SK-N-SH treated with all-trans-retinoic acid at 6 μM for 48 hours (cell line): ENCODE measurements around the gene SLC16A10.
A peak's percentile ranks its signal among the peaks of the same experiment; 100 is the strongest.

Experiments used
- ATAC-seq: fragments of 200-7000 bp; cut with Tn5 transposase; 3 replicates; pipeline ENCODE4 v1.9.1; 2020; ENCODE audit warnings: mild to moderate bottlenecking, moderate library complexity
- ARNTL ChIP-seq: fragments of 450-650 bp; formaldehyde crosslinking; IDR thresholded peaks from 2 replicates; pipeline ENCODE4 v1.5.0; 2020; ENCODE audit warnings: low read depth, mild to moderate bottlenecking, moderate library complexity, borderline replicate concordance
- BACH2 ChIP-seq: fragments of 250-450 bp; sonication (Bioruptor Pico); IDR thresholded peaks from 2 replicates; pipeline ENCODE4 v1.9.0; 2021; ENCODE audit warnings: mild to moderate bottlenecking, borderline replicate concordance
- CSDC2 ChIP-seq: fragments of 250-450 bp; sonication (Bioruptor Pico); IDR thresholded peaks from 2 replicates; pipeline ENCODE4 v1.5.0; 2020; ENCODE audit warnings: mild to moderate bottlenecking, moderate library complexity
- CSRNP3 ChIP-seq: fragments of 250-450 bp; sonication (Bioruptor Pico); IDR thresholded peaks from 2 replicates; pipeline ENCODE4 v1.5.1; 2021; ENCODE audit warnings: mild to moderate bottlenecking, moderate library complexity
- GLIS3 ChIP-seq: fragments of 250-450 bp; sonication (Bioruptor Pico); IDR thresholded peaks from 2 replicates; pipeline ENCODE4 v1.5.0; 2020; ENCODE audit warnings: mild to moderate bottlenecking, moderate library complexity
- ISL1 ChIP-seq: fragments of 250-450 bp; sonication (Bioruptor Pico); IDR thresholded peaks from 2 replicates; pipeline ENCODE4 v2.1.2; 2022; ENCODE audit warnings: mild to moderate bottlenecking, moderate library complexity
- OSR1 ChIP-seq: fragments of 250-450 bp; sonication (Bioruptor Pico); IDR thresholded peaks from 2 replicates; pipeline ENCODE4 v1.8.0; 2022; ENCODE audit warnings: moderate library complexity, mild to moderate bottlenecking, inconsistent platforms
- PPARA ChIP-seq: fragments of 250-450 bp; sonication (Bioruptor Pico); IDR thresholded peaks from 2 replicates; pipeline ENCODE4 v1.5.0; 2020; ENCODE audit warnings: mild to moderate bottlenecking, borderline replicate concordance
- RARB ChIP-seq: fragments of 250-450 bp; sonication (Bioruptor Pico); IDR thresholded peaks from 2 replicates; pipeline ENCODE4 v1.8.0; 2021; ENCODE audit warnings: mild to moderate bottlenecking, moderate library complexity
- SNAI2 ChIP-seq: fragments of 250-450 bp; sonication (Bioruptor Pico); IDR thresholded peaks from 2 replicates; pipeline ENCODE4 v1.5.0; 2020; ENCODE audit warnings: mild to moderate bottlenecking, moderate library complexity
- TCF4 ChIP-seq: fragments of 250-450 bp; sonication (Bioruptor Pico); IDR thresholded peaks from 2 replicates; pipeline ENCODE4 v1.8.0; 2021; ENCODE audit warnings: mild to moderate bottlenecking, moderate library complexity, borderline replicate concordance
- TOX ChIP-seq: fragments of 250-450 bp; sonication (Bioruptor Pico); IDR thresholded peaks from 2 replicates; pipeline ENCODE4 v1.8.0; 2021; ENCODE audit warnings: mild to moderate bottlenecking, moderate library complexity, borderline replicate concordance
- ZC3H10 ChIP-seq: fragments of 250-450 bp; sonication (Bioruptor Pico); IDR thresholded peaks from 2 replicates; pipeline ENCODE4 v1.5.1; 2021; ENCODE audit warnings: mild to moderate bottlenecking, moderate library complexity
- ZFP3 ChIP-seq: fragments of 250-450 bp; sonication (Bioruptor Pico); IDR thresholded peaks from 2 replicates; pipeline ENCODE4 v1.5.0; 2020; ENCODE audit warnings: mild to moderate bottlenecking, moderate library complexity
- ZFP30 ChIP-seq: fragments of 450-650 bp; formaldehyde crosslinking; IDR thresholded peaks from 2 replicates; pipeline ENCODE4 v1.5.0; 2022; ENCODE audit warnings: mild to moderate bottlenecking, moderate library complexity
- ZNF565 ChIP-seq: fragments of 450-650 bp; formaldehyde crosslinking; conservative IDR thresholded peaks from 2 replicates; pipeline ENCODE4 v1.5.0; 2020; ENCODE audit warnings: low read depth, mild to moderate bottlenecking, moderate library complexity
- ZNF70 ChIP-seq: fragments of 450-650 bp; formaldehyde crosslinking; IDR thresholded peaks from 2 replicates; pipeline ENCODE4 v1.5.0; 2020; ENCODE audit warnings: mild to moderate bottlenecking, moderate library complexity
- ZNF8 ChIP-seq: fragments of 450-650 bp; formaldehyde crosslinking; IDR thresholded peaks from 2 replicates; pipeline ENCODE4 v1.5.0; 2020; ENCODE audit warnings: mild to moderate bottlenecking, moderate library complexity
- TF ChIP-seq, protein P1 (sequence below): fragments of 250-450 bp; sonication (Bioruptor Pico); IDR thresholded peaks from 2 replicates; pipeline ENCODE4 v1.5.1; 2020; ENCODE audit warnings: low read depth, mild to moderate bottlenecking, moderate library complexity
- TF ChIP-seq, protein P2 (sequence below): fragments of 250-450 bp; sonication (Bioruptor Pico); IDR thresholded peaks from 2 replicates; pipeline ENCODE4 v1.5.0; 2020; ENCODE audit warnings: mild to moderate bottlenecking, moderate library complexity
- TF ChIP-seq, protein P3 (sequence below): fragments of 250-450 bp; sonication (Bioruptor Pico); IDR thresholded peaks from 2 replicates; pipeline ENCODE4 v1.8.0; 2020; ENCODE audit warnings: mild to moderate bottlenecking, moderate library complexity, borderline replicate concordance

SLC16A10 gene

DNA sequence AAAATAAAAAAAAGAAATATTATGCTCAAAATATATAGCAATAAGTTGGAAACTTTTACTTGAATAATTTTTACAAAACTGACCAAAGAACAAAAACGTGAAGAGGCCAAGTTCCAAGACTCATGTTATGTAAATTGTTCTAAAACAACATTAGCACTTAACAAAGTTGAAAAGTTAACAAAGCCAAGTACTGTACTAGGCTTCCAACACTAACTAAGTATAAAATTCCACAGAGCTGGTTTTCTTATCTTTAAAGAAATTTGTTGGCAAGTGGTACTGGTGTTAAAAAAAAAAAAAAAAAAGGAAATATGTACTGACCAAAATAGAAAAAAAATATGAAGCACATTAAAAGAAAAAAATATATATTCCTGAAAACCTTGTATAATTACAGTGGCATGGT, 127.8 kb downstream of the SLC16A10 start (continued):
- TF ChIP-seq PPARA (CRISPR knock-in tag), result no peak
- no peak for TF ChIP-seq BACH2 (CRISPR knock-in tag)
- TF ChIP-seq CSDC2, result no peak

DNA sequence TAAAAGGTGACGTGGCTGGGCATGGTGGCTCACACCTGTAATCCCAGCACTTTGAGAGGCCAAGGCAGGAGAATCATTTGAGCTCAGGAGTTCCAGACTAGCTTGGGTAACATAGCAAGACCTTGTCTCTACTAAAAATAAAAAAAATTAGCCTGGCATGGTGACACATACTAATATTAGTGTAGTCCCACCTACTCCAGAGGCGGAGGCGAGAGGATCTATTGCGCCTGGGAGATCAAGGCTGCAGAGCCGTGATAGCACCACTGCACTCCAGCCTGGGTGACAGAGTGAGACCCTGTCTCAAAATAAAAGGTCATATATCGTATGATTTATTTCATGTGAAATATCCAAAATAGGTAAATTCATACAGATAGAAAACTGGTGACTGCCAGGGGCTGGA, 132.5 kb downstream of the SLC16A10 start:
- ATAC-seq, result no peak
- TF ChIP-seq ARNTL (CRISPR knock-in tag), result no peak
- TF ChIP-seq PPARA (CRISPR knock-in tag), result no peak
- TF ChIP-seq ISL1 (CRISPR knock-in tag), result no peak
- TF ChIP-seq, protein P1, sequence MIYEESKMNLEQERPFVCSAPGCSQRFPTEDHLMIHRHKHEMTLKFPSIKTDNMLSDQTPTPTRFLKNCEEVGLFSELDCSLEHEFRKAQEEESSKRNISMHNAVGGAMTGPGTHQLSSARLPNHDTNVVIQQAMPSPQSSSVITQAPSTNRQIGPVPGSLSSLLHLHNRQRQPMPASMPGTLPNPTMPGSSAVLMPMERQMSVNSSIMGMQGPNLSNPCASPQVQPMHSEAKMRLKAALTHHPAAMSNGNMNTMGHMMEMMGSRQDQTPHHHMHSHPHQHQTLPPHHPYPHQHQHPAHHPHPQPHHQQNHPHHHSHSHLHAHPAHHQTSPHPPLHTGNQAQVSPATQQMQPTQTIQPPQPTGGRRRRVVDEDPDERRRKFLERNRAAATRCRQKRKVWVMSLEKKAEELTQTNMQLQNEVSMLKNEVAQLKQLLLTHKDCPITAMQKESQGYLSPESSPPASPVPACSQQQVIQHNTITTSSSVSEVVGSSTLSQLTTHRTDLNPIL (CRISPR knock-in tag), result no peak
- no peak for TF ChIP-seq ZC3H10 (CRISPR knock-in tag)
- no peak for TF ChIP-seq TOX (CRISPR knock-in tag)
- TF ChIP-seq ZNF565 (CRISPR knock-in tag), result no peak
- TF ChIP-seq RARB (CRISPR knock-in tag), result no peak
- no peak for TF ChIP-seq ZNF8 (CRISPR knock-in tag)
- TF ChIP-seq GLIS3 (CRISPR knock-in tag), result no peak
- no peak for TF ChIP-seq TCF4
- no peak for TF ChIP-seq SNAI2 (CRISPR knock-in tag)

GRCh38 chr6:111220383-111221031, 133.2 kb downstream of the SLC16A10 start:
- TF ChIP-seq ZFP3 (CRISPR knock-in tag) (no peak), TOX (CRISPR knock-in tag) (no peak), CSRNP3 (CRISPR knock-in tag) (no peak), CSDC2 (no peak), ZFP30 (no peak)
- TF ChIP-seq, protein P1 (CRISPR knock-in tag), result no peak
- peak; percentile 34; the same call in 1 of the 3 replicates for ATAC-seq

DNA sequence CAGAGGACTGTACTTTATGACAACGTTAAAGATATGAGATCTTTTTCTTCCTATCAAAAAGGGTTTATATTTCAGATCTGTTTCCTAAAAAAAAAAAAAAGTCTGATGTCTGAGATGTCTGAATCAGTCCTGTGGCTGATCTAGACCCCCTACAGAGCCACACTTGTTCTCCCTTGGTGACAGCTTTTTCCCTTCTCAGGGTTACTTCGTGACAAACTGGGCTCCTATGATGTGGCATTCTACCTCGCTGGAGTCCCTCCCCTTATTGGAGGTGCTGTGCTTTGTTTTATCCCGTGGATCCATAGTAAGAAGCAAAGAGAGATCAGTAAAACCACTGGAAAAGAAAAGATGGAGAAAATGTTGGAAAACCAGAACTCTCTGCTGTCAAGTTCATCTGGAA, 134.5 kb downstream of the SLC16A10 start:
- TF ChIP-seq OSR1, result no peak
- TF ChIP-seq, protein P2, sequence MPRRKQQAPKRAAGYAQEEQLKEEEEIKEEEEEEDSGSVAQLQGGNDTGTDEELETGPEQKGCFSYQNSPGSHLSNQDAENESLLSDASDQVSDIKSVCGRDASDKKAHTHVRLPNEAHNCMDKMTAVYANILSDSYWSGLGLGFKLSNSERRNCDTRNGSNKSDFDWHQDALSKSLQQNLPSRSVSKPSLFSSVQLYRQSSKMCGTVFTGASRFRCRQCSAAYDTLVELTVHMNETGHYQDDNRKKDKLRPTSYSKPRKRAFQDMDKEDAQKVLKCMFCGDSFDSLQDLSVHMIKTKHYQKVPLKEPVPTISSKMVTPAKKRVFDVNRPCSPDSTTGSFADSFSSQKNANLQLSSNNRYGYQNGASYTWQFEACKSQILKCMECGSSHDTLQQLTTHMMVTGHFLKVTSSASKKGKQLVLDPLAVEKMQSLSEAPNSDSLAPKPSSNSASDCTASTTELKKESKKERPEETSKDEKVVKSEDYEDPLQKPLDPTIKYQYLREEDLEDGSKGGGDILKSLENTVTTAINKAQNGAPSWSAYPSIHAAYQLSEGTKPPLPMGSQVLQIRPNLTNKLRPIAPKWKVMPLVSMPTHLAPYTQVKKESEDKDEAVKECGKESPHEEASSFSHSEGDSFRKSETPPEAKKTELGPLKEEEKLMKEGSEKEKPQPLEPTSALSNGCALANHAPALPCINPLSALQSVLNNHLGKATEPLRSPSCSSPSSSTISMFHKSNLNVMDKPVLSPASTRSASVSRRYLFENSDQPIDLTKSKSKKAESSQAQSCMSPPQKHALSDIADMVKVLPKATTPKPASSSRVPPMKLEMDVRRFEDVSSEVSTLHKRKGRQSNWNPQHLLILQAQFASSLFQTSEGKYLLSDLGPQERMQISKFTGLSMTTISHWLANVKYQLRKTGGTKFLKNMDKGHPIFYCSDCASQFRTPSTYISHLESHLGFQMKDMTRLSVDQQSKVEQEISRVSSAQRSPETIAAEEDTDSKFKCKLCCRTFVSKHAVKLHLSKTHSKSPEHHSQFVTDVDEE (CRISPR knock-in tag), result no peak
- ATAC-seq, result no peak

DNA sequence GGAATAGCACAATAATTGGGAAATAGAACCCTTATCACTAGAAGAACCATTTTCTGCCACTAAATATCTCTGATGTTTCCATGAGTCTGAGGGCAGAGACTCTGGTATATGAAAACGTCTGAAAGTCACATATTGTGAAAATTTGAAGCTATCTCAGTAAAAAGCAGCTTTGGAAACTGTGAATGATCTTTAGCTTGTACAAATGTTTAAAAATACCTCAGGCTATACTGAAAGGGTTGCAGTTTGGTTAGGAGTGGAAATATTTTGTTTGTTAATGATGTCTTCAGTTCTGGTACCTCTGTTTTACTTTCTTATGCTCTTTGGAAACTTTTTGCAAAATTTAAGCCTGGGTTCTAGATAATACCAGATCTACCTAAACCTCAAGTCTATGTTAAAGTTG, 135.0 kb downstream of the SLC16A10 start:
- no peak for ATAC-seq
- TF ChIP-seq ZNF8 (CRISPR knock-in tag) (no peak), ZNF565 (CRISPR knock-in tag) (no peak), BACH2 (CRISPR knock-in tag) (no peak), ZNF70 (no peak), TOX (CRISPR knock-in tag) (no peak), RARB (CRISPR knock-in tag) (no peak), CSDC2 (no peak), ZC3H10 (CRISPR knock-in tag) (no peak), GLIS3 (CRISPR knock-in tag) (no peak)
- TF ChIP-seq, protein P3, sequence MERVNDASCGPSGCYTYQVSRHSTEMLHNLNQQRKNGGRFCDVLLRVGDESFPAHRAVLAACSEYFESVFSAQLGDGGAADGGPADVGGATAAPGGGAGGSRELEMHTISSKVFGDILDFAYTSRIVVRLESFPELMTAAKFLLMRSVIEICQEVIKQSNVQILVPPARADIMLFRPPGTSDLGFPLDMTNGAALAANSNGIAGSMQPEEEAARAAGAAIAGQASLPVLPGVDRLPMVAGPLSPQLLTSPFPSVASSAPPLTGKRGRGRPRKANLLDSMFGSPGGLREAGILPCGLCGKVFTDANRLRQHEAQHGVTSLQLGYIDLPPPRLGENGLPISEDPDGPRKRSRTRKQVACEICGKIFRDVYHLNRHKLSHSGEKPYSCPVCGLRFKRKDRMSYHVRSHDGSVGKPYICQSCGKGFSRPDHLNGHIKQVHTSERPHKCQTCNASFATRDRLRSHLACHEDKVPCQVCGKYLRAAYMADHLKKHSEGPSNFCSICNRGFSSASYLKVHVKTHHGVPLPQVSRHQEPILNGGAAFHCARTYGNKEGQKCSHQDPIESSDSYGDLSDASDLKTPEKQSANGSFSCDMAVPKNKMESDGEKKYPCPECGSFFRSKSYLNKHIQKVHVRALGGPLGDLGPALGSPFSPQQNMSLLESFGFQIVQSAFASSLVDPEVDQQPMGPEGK, result no peak
- TF ChIP-seq, protein P1 (CRISPR knock-in tag), result no peak
- TF ChIP-seq, protein P2 (CRISPR knock-in tag), result no peak
